PFSK-1 (cell line): ENCODE results near the gene GDPGP1.

Experiments used
- FOXP2 ChIP-seq: optimal IDR thresholded peaks from 2 replicates; pipeline ENCODE3; 2011; ENCODE audit warnings: borderline replicate concordance, control low read depth, inconsistent platforms; ENCODE audit not compliant: insufficient read depth; ENCODE audit errors: extremely low read length, extremely low read depth
- POLR2AphosphoS5 ChIP-seq: IDR thresholded peaks from 2 replicates; pipeline ENCODE4 v1.6.1; 2012; ENCODE audit warnings: low read depth, mild to moderate bottlenecking, control low read depth, low read length, moderate library complexity
- SIN3A ChIP-seq: IDR thresholded peaks from 2 replicates; pipeline ENCODE4 v1.6.1; 2012; ENCODE audit warnings: mild to moderate bottlenecking, low read length, moderate library complexity, borderline replicate concordance; ENCODE audit not compliant: insufficient read depth
- TAF1 ChIP-seq: IDR thresholded peaks from 2 replicates; pipeline ENCODE4 v1.6.1; 2012; ENCODE audit warnings: low read length, control low read depth, borderline replicate concordance; ENCODE audit not compliant: insufficient read depth
- TF ChIP-seq, protein P1 (sequence below), 2 experiments: IDR thresholded peaks; 2 replicates each; pipeline versions ENCODE4 v1.6.1 to v1.8.0; 2011 to 2012; ENCODE audit warnings: low read depth in 2 of 2, low read length in 2 of 2, control low read depth in 1 of 2, inconsistent platforms in 1 of 2, mild to moderate bottlenecking in 1 of 2, moderate library complexity in 1 of 2; ENCODE audit not compliant: insufficient read depth in 1 of 2

DNA sequence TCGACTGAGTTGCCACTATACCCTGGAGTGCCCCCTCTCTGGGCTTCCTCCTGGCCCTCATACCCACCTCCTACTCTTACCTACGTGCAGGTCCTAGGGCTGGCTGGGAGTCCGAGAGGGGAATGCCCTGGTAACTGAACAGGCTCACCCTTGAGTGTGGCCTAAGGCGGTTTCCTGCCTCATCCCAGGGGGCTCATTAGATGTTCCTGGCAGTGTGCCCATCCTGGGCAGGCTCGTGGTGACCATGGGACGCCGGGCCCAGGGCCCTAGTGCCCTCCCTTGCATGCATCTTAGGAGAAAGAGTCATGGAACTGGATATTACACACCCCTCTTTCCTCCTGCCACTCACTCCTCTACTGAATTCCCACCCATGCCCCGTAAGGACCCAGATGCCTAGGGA is 30.1 kb upstream of the GDPGP1 start:
- TF ChIP-seq POLR2AphosphoS5 (no peak), SIN3A (no peak), TAF1 (no peak), FOXP2 (no peak)
- TF ChIP-seq, protein P1, sequence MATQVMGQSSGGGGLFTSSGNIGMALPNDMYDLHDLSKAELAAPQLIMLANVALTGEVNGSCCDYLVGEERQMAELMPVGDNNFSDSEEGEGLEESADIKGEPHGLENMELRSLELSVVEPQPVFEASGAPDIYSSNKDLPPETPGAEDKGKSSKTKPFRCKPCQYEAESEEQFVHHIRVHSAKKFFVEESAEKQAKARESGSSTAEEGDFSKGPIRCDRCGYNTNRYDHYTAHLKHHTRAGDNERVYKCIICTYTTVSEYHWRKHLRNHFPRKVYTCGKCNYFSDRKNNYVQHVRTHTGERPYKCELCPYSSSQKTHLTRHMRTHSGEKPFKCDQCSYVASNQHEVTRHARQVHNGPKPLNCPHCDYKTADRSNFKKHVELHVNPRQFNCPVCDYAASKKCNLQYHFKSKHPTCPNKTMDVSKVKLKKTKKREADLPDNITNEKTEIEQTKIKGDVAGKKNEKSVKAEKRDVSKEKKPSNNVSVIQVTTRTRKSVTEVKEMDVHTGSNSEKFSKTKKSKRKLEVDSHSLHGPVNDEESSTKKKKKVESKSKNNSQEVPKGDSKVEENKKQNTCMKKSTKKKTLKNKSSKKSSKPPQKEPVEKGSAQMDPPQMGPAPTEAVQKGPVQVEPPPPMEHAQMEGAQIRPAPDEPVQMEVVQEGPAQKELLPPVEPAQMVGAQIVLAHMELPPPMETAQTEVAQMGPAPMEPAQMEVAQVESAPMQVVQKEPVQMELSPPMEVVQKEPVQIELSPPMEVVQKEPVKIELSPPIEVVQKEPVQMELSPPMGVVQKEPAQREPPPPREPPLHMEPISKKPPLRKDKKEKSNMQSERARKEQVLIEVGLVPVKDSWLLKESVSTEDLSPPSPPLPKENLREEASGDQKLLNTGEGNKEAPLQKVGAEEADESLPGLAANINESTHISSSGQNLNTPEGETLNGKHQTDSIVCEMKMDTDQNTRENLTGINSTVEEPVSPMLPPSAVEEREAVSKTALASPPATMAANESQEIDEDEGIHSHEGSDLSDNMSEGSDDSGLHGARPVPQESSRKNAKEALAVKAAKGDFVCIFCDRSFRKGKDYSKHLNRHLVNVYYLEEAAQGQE (IDR thresholded peaks at IDR 0.05; ENCODE audit: insufficient read depth in 1 of 2, low read depth in 2 of 2, low read length in 2 of 2): no peak
